Choroid plexus epithelial cell (primary cell): Measurements from ENCODE around the gene TAS2R60.
"Not testable (repeated sequence)": the region's sequence is repeated elsewhere in the genome, so short reads cannot be mapped to it uniquely, and the experiment has no call there.

Source experiments
- DNase-seq: peaks from one replicate; pipeline ENCODE4 v3.0.0-alpha.2; 2010; ENCODE audit warnings: low read depth
- H3K4me3 ChIP-seq: 2 replicates; pipeline ENCODE4 v1.5.1; 2011; ENCODE audit warnings: low read depth, mild to moderate bottlenecking, control low read depth, low read length, moderate library complexity
- TF ChIP-seq, protein P1 (sequence below): conservative IDR thresholded peaks from 2 replicates; pipeline ENCODE4 v1.5.1; 2011; ENCODE audit warnings: low read depth, mild to moderate bottlenecking, control low read depth, inconsistent platforms, low read length, moderate library complexity

The TAS2R60 gene

DNA sequence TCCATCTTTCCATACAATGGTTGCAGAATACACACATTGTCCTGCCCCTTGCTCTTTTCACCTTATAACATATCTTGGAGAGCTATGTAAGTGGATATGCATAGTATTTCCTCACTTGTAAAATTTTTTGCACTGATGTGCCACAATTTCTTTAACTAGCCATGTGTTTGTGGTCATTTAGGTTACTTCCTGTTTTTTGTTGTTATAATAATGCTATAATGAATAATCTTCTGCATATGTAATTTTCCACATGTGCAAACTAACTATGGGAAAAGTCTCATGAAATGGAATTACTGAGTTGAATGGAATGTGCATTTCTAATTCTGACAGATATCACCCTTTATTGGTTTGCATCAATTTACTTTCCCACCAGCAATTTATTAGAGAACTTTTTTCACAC is 37.2 kb downstream of the TAS2R60 start:
- DNase-seq = no peak
- TF ChIP-seq, protein P1, sequence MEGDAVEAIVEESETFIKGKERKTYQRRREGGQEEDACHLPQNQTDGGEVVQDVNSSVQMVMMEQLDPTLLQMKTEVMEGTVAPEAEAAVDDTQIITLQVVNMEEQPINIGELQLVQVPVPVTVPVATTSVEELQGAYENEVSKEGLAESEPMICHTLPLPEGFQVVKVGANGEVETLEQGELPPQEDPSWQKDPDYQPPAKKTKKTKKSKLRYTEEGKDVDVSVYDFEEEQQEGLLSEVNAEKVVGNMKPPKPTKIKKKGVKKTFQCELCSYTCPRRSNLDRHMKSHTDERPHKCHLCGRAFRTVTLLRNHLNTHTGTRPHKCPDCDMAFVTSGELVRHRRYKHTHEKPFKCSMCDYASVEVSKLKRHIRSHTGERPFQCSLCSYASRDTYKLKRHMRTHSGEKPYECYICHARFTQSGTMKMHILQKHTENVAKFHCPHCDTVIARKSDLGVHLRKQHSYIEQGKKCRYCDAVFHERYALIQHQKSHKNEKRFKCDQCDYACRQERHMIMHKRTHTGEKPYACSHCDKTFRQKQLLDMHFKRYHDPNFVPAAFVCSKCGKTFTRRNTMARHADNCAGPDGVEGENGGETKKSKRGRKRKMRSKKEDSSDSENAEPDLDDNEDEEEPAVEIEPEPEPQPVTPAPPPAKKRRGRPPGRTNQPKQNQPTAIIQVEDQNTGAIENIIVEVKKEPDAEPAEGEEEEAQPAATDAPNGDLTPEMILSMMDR = no peak
- no peak overlapping the region for H3K4me3 ChIP-seq

DNA sequence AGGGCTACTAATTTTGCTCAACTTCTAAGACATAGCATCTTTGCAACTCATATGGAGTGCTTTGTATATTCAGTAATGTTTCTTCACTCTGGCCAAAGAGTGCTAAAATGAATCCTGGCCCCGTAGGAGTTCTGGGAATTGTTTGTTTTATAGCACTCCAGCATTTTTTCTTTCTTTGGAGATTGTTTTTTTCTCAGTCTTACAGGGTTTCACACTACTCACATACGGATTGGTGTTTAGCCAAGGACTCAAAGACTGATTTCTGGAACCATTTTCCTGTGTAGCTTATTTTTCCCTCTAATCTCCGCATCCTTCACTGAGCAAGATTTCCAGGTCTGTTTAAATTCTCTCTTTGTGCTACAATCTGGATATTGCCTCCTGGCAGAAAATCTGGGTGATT is 40.9 kb downstream of the TAS2R60 start:
- H3K4me3 ChIP-seq = no peak overlapping the region
- peak; percentile 20 for DNase-seq
- TF ChIP-seq, protein P1 = no peak

DNA sequence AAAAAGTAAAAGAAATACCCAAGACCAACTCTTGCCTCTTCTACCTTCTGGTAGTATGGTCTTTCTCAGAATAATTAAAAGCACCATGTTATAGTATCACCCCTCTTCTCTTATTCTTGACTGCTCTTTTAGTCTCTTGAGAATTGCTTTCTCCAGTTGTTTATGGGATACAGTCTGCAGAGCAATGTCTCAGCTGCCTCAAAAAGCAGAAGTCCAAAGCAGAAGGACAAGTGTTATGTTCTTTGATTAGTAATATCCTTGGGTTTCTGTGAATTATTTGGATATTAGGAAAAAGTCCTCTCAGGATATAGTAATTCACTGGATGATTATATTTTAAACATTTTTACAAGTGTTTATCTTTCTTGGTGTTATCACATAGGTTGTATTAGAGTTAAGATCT is 41.8 kb downstream of the TAS2R60 start:
- no peak overlapping the region for H3K4me3 ChIP-seq
- TF ChIP-seq, protein P1 = no peak
- DNase-seq = no peak

DNA sequence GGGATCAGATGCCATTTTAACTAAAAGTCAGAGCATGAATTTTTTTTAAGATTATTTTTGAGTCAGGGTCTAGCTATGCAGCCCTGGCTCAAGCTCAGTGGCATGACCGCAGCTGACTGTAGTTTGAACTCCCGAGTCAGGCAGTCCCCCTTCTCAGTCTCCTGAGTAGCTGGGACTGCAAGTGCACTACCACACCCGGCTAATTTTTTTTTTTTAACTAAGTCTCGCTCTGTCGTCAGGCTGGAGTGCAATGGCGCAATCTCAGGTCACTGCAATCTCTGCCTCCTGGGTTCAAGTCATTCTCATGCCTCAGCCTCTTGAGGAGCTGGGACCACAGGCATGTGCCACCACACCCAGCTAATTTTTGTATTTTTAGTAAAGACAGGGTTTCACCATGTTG is 42.2 kb downstream of the TAS2R60 start:
- TF ChIP-seq, protein P1 = no peak
- DNase-seq = peak; percentile 49
- no peak overlapping the region for H3K4me3 ChIP-seq

DNA sequence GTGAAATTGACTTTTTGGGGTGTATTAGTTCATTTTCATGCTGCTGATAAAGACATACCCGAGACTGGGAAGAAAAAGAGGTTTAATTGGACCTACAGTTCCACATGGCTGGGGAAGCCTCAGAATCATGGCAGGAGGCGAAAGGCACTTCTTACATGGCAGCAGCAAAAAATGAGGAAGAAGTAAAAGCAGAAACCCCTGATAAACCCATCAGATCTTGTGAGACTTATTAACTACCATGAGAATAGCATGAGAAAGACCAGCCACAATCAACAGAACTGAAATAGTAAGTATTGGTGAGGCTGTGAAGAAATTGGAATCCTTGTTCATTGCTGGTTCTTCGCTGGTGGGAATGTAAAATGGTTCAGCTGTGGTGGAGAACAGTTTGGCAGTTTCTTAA is 43.0 kb downstream of the TAS2R60 start:
- DNase-seq = not testable (repeated sequence)

DNA sequence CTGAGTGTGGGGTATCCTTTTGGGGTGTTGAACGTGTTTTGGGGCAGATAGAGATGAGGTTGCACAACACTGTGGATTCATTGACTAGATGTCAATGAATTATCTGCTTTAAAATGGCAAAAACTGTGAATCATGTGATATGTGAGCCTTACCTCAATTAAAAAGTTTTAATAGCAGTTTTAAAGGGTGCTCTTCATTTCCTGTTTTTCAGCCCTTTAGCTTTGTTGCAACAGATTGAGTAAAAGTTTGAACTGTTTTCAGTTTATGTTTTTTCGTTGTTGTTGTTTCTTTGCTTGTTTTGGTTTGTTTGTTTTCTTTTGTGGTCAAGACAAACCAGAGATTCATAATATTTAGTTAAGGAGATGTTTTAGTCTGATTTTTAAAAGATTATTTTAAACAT is 43.8 kb downstream of the TAS2R60 start:
- no peak overlapping the region for H3K4me3 ChIP-seq
- TF ChIP-seq, protein P1 = no peak

More for the DNA sequence above, 43.0 kb downstream of the TAS2R60 start:
- H3K4me3 ChIP-seq = not testable (repeated sequence)

DNA sequence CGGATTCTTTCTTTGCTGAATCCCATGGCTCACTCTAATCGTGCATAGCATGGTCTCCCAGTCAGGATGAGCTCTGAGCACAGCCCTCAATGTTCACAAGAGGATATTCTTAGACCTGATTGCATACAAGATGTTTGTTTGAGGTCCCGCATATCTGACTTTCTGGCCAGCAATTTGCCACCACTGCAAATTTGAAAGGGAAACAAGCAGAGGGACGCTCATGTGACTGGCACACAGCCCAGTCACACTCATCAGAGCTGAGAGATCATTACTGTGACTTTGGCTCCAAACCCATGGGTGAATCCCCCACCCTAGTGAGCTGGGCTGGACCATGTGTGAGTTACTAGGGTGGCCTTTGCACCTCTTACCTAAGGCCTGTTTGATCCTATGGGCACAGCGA is 44.3 kb downstream of the TAS2R60 start:
- peak; percentile 76 for DNase-seq
- TF ChIP-seq, protein P1 = no peak
- no peak overlapping the region for H3K4me3 ChIP-seq

More for the DNA sequence above, 43.8 kb downstream of the TAS2R60 start:
- no peak for DNase-seq
